ENCODE data around the gene SERTAD2. TPM values are rescaled to one million over a fixed set of nuclear protein-coding genes. Genes with fewer than 3 reads are reported as not detected.

Gene SERTAD2
- total and polyA plus RNA-seq, 9 donors: 9.9 to 26.8 (median 20.8) TPM

GRCh38 chr2:64654063-64654811, 524 bp upstream of the SERTAD2 start:
- Histone ChIP-seq H3K4me1 (ENCODE audit: insufficient read depth) (peaks cover 7% of the 10 kb centered on the region), H3K27me3 (no peaks in the 10 kb centered on the region), H3K4me3 (peak overlapping the region; percentile 85), H3K36me3 (no peaks in the 10 kb centered on the region), H3K9me3 (no peaks in the 10 kb centered on the region), H3K27ac (peak overlapping the region; percentile 93 to 95)
- intact Hi-C loops (cut with DNase I): loop anchor here in 3 of 4 donors (5.0 kb wide), 3 partner anchors 98 to 208 kb away; no protein-coding TSS in a partner anchor
- 0% methylated on average over 49 to 70 of the region's 70 CpGs for WGBS, 3 donors
- TF ChIP-seq POLR2A (IDR thresholded peaks at IDR 0.05): peak; percentile 79
- no peak for TF ChIP-seq EP300 (IDR thresholded peaks at IDR 0.05)
- TF ChIP-seq CTCF (IDR thresholded peaks at IDR 0.05): peak in 2 of 3 donors; percentile 4 to 26
- peak in 4 of 5 donors; percentile 71 to 81 (median 71) for DNase-seq

- Histone ChIP-seq H3K27ac (peak overlapping the region; percentile 94 to 98), H3K27me3 (no peaks in the 10 kb centered on the region), H3K36me3 (no peaks in the 10 kb centered on the region), H3K4me1 (ENCODE audit: insufficient read depth) (peaks cover 9% of the 10 kb centered on the region), H3K4me3 (peak overlapping the region; percentile 85), H3K9me3 (no peaks in the 10 kb centered on the region)
- no peak for TF ChIP-seq EP300 (IDR thresholded peaks at IDR 0.05)
- no peak for TF ChIP-seq CTCF (IDR thresholded peaks at IDR 0.05)
- peak; percentile 38 for TF ChIP-seq POLR2A (IDR thresholded peaks at IDR 0.05)
- WGBS, 3 donors: 2 to 4% (median 3%) methylated on average over 19 of the region's 19 CpGs
- DNase-seq: peak; percentile 62 to 72 (median 66)
- intact Hi-C loops (cut with DNase I): loop anchor here in 3 of 4 donors (1.0 to 5.0 kb wide), 7 partner anchors 98 to 219 kb away; no protein-coding TSS in a partner anchor
Measured at GRCh38 chr2:64652231-64653108, 1.2 kb downstream of the SERTAD2 start.

- WGBS, 3 donors: 61 to 63% (median 62%) methylated on average over 4 of the region's 4 CpGs
- Histone ChIP-seq H3K9me3 (no peaks in the 10 kb centered on the region), H3K36me3 (no peaks in the 10 kb centered on the region), H3K4me1 (ENCODE audit: insufficient read depth) (peaks cover 9% of the 10 kb centered on the region), H3K27ac (peak overlapping the region in 1 of 2 donors; percentile 94), H3K4me3 (peak overlapping the region; percentile 85), H3K27me3 (no peaks in the 10 kb centered on the region)
- intact Hi-C loops (cut with DNase I): loop anchor here in 3 of 4 donors (5.0 kb wide), 3 partner anchors 101 to 211 kb away; no protein-coding TSS in a partner anchor
- TF ChIP-seq EP300 (IDR thresholded peaks at IDR 0.05) (no peak), POLR2A (IDR thresholded peaks at IDR 0.05) (no peak), CTCF (IDR thresholded peaks at IDR 0.05) (no peak)
- no peak for DNase-seq
Measured at GRCh38 chr2:64651590-64651989, 2.1 kb downstream of the SERTAD2 start.

- no peak overlapping the region for H3K27ac ChIP-seq
Measured at GRCh38 chr2:64650722-64651338, 2.9 kb downstream of the SERTAD2 start.

More at GRCh38 chr2:64650722-64651338, 2.9 kb downstream of the SERTAD2 start:
- H3K4me3 ChIP-seq: no peak overlapping the region
- H3K27me3 ChIP-seq: no peaks in the 10 kb centered on the region
- H3K9me3 ChIP-seq: no peaks in the 10 kb centered on the region
- H3K36me3 ChIP-seq: no peaks in the 10 kb centered on the region
- no peak for TF ChIP-seq EP300 (IDR thresholded peaks at IDR 0.05)
- DNase-seq: no peak
- intact Hi-C loops (cut with DNase I): loop anchor here in 3 of 4 donors (5.0 kb wide), 3 partner anchors 101 to 211 kb away; no protein-coding TSS in a partner anchor
- peaks cover 9% of the 10 kb centered on the region for H3K4me1 ChIP-seq (ENCODE audit: insufficient read depth)
- WGBS, 3 donors: 90 to 98% (median 96%) methylated on average over 5 of the region's 5 CpGs
